ENCODE results near the gene GRIK4. TPM values are rescaled to one million over a fixed set of nuclear protein-coding genes. Genes with fewer than 3 reads are reported as not detected.

The GRIK4 gene
- total RNA-seq, 1 experiment from 2014 or later: 3.3 TPM

DNA sequence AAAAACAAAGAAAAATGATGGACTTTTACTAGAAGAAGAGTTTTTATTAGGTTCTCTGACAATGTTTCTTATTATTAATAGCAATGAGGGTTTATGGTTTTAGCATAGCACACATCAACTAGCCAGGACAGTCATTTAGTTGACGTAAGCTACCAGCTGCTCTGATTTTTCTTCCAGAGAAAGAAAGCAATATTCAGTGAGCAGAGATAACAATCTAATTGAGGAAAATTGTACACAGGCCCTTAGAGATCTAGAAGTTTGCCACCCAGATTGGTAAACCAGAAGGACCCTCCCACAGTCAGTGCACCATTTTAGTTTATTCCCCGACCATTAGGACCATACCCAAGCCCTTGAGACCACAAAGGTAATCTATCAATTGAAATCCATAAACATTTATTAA is 483.6 kb downstream of the GRIK4 start (continued):
- TF ChIP-seq, protein P1, sequence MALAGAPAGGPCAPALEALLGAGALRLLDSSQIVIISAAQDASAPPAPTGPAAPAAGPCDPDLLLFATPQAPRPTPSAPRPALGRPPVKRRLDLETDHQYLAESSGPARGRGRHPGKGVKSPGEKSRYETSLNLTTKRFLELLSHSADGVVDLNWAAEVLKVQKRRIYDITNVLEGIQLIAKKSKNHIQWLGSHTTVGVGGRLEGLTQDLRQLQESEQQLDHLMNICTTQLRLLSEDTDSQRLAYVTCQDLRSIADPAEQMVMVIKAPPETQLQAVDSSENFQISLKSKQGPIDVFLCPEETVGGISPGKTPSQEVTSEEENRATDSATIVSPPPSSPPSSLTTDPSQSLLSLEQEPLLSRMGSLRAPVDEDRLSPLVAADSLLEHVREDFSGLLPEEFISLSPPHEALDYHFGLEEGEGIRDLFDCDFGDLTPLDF (CRISPR knock-in tag; IDR thresholded peaks at IDR 0.05): no peak
- TF ChIP-seq ZNF219 (CRISPR knock-in tag; IDR thresholded peaks at IDR 0.05; ENCODE audit: borderline replicate concordance): no peak
- no peak for TF ChIP-seq CREB1 (CRISPR knock-in tag; IDR thresholded peaks at IDR 0.05)
- no peak for TF ChIP-seq SP1 (CRISPR knock-in tag; conservative IDR thresholded peaks at IDR 0.05)
- TF ChIP-seq SMAD4 (CRISPR knock-in tag; IDR thresholded peaks at IDR 0.05): no peak
- TF ChIP-seq FOXJ3 (CRISPR knock-in tag; IDR thresholded peaks at IDR 0.05; ENCODE audit: borderline replicate concordance): no peak
- no peak for TF ChIP-seq ESRRA (CRISPR knock-in tag; IDR thresholded peaks at IDR 0.05; ENCODE audit: borderline replicate concordance)

DNA sequence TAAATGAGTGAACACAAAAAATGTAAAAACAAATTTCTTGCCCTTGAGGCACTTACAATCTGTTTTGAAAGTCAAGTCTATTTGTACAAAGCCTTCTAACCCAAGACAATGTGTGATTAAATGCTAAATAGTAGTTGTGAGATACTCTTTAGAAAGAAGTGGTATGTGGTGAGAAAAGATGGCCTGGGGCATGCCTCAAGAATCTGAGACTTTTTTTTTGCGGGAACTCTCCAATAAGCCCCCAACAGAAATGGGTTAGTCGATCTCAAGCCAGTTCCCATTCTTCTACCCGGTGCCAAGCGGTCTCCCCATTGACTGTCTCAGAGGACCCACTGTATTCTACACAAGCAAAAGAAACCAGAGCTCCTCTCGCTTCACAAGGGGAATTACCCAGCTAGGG is 485.4 kb downstream of the GRIK4 start:
- ATAC-seq: no peak
- CTCF ChIA-PET: no interaction called here
- no peak for DNase-seq (ENCODE audit: low spot score)
- Mint-ChIP-seq H3K27me3 (ENCODE audit: low read depth) (no peaks in the 10 kb centered on the region), H3K27ac (no peak overlapping the region), H3K4me1 (peaks cover 2% of the 10 kb centered on the region; the same call in 1 of the 2 replicates), H3K9me3 (no peaks in the 10 kb centered on the region), H3K4me3 (no peak overlapping the region), H3K36me3 (no peaks in the 10 kb centered on the region)
- no peak for TF ChIP-seq ZNF425 (CRISPR knock-in tag; conservative IDR thresholded peaks at IDR 0.05)
- no peak for TF ChIP-seq SP1 (CRISPR knock-in tag; conservative IDR thresholded peaks at IDR 0.05)
- no peak for TF ChIP-seq FOXJ3 (CRISPR knock-in tag; IDR thresholded peaks at IDR 0.05; ENCODE audit: borderline replicate concordance)
- TF ChIP-seq PREB (CRISPR knock-in tag; IDR thresholded peaks at IDR 0.05; ENCODE audit: borderline replicate concordance): no peak
- POLR2A ChIA-PET: no interaction called here

GRCh38 chr11:120998581-120998980 is 487.0 kb downstream of the GRIK4 start:
- H3K27me3 Mint-ChIP-seq (ENCODE audit: low read depth): no peaks in the 10 kb centered on the region
- CTCF ChIA-PET: interaction anchor here (1.3 to 1.5 kb wide), 2 partner anchors 106 to 197 kb away, joined by 3 read pairs; no protein-coding TSS in a partner anchor
- H3K27ac Mint-ChIP-seq: no peak overlapping the region
- POLR2A ChIA-PET: no interaction called here
- no peak for ATAC-seq
- no peaks in the 10 kb centered on the region for H3K9me3 Mint-ChIP-seq
- peaks cover 4% of the 10 kb centered on the region for H3K4me1 Mint-ChIP-seq
- no peak overlapping the region for H3K4me3 Mint-ChIP-seq
- no peak for TF ChIP-seq EMX1 (CRISPR knock-in tag; IDR thresholded peaks at IDR 0.05)
- TF ChIP-seq, protein P2, sequence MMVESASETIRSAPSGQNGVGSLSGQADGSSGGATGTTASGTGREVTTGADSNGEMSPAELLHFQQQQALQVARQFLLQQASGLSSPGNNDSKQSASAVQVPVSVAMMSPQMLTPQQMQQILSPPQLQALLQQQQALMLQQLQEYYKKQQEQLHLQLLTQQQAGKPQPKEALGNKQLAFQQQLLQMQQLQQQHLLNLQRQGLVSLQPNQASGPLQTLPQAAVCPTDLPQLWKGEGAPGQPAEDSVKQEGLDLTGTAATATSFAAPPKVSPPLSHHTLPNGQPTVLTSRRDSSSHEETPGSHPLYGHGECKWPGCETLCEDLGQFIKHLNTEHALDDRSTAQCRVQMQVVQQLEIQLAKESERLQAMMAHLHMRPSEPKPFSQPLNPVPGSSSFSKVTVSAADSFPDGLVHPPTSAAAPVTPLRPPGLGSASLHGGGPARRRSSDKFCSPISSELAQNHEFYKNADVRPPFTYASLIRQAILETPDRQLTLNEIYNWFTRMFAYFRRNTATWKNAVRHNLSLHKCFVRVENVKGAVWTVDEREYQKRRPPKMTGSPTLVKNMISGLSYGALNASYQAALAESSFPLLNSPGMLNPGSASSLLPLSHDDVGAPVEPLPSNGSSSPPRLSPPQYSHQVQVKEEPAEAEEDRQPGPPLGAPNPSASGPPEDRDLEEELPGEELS (CRISPR knock-in tag; IDR thresholded peaks at IDR 0.05): no peak
- TF ChIP-seq, protein P3, sequence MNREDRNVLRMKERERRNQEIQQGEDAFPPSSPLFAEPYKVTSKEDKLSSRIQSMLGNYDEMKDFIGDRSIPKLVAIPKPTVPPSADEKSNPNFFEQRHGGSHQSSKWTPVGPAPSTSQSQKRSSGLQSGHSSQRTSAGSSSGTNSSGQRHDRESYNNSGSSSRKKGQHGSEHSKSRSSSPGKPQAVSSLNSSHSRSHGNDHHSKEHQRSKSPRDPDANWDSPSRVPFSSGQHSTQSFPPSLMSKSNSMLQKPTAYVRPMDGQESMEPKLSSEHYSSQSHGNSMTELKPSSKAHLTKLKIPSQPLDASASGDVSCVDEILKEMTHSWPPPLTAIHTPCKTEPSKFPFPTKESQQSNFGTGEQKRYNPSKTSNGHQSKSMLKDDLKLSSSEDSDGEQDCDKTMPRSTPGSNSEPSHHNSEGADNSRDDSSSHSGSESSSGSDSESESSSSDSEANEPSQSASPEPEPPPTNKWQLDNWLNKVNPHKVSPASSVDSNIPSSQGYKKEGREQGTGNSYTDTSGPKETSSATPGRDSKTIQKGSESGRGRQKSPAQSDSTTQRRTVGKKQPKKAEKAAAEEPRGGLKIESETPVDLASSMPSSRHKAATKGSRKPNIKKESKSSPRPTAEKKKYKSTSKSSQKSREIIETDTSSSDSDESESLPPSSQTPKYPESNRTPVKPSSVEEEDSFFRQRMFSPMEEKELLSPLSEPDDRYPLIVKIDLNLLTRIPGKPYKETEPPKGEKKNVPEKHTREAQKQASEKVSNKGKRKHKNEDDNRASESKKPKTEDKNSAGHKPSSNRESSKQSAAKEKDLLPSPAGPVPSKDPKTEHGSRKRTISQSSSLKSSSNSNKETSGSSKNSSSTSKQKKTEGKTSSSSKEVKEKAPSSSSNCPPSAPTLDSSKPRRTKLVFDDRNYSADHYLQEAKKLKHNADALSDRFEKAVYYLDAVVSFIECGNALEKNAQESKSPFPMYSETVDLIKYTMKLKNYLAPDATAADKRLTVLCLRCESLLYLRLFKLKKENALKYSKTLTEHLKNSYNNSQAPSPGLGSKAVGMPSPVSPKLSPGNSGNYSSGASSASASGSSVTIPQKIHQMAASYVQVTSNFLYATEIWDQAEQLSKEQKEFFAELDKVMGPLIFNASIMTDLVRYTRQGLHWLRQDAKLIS (CRISPR knock-in tag; IDR thresholded peaks at IDR 0.05; ENCODE audit: borderline replicate concordance): no peak
- TF ChIP-seq HMGA2 (CRISPR knock-in tag; IDR thresholded peaks at IDR 0.05): no peak
- no peak for TF ChIP-seq SP1 (CRISPR knock-in tag; conservative IDR thresholded peaks at IDR 0.05)
- no peak for TF ChIP-seq ZNF671 (CRISPR knock-in tag; IDR thresholded peaks at IDR 0.05)
- TF ChIP-seq ZNF317 (CRISPR knock-in tag; IDR thresholded peaks at IDR 0.05; ENCODE audit: borderline replicate concordance, low read depth): no peak
- TF ChIP-seq MLX (CRISPR knock-in tag; IDR thresholded peaks at IDR 0.05): no peak
- TF ChIP-seq, protein P4, sequence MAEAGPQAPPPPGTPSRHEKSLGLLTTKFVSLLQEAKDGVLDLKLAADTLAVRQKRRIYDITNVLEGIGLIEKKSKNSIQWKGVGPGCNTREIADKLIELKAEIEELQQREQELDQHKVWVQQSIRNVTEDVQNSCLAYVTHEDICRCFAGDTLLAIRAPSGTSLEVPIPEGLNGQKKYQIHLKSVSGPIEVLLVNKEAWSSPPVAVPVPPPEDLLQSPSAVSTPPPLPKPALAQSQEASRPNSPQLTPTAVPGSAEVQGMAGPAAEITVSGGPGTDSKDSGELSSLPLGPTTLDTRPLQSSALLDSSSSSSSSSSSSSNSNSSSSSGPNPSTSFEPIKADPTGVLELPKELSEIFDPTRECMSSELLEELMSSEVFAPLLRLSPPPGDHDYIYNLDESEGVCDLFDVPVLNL (CRISPR knock-in tag; IDR thresholded peaks at IDR 0.05; ENCODE audit: borderline replicate concordance, low read depth): no peak
- no peaks in the 10 kb centered on the region for H3K36me3 Mint-ChIP-seq
- DNase-seq (ENCODE audit: low spot score): no peak

All from WTC11 (cell line).